HCT116 (cell line): ENCODE data around the gene SCN4A. TPM values are rescaled to one million over a fixed set of nuclear protein-coding genes. Genes with fewer than 3 reads are reported as not detected.
"Not testable (repeated sequence)": the region's sequence is repeated elsewhere in the genome, so short reads cannot be mapped to it uniquely, and the experiment has no call there.

ENCODE experiments used
- ATAC-seq: fragments of 200-7000 bp; cut with Tn5 transposase; 2 replicates; pipeline ENCODE4 v1.9.1; 2020; ENCODE audit warnings: mild to moderate bottlenecking, moderate library complexity
- BruUV-seq: library from RNA; stranded (reverse); fragments of 400-500 nt; replicated peaks from 2 replicates; lab custom pipeline; 2021; lab: Mats Ljungman, UMichigan
- CTCF ChIA-PET: fragments of 300-600 bp; sonication (Branson Sonifier 250); formaldehyde crosslinking; loops from one replicate; lab custom pipeline; 2021; ENCODE audit warnings: antibody characterized with exemption; lab: Charles Lee
- POLR2A ChIA-PET: fragments of 300-600, 350-600 bp; sonication (Branson Sonifier 250); formaldehyde crosslinking; loops from one replicate; lab custom pipeline; 2021; ENCODE audit warnings: antibody characterized with exemption; lab: Charles Lee
- RAD21 ChIA-PET, 2 experiments: fragments of 300-600 bp; sonication (Branson Sonifier 250); formaldehyde crosslinking; loops; one replicate each; lab custom pipeline; 2023; ENCODE audit warnings: low total read pairs in 2 of 2; ENCODE audit not compliant: uncharacterized antibody in 2 of 2, unreplicated experiment in 2 of 2, low non-redundant PET in 1 of 2; lab: Charles Lee
- DNase-seq: peaks from one replicate; pipeline ENCODE4 v3.0.0-alpha.2; 2010; ENCODE audit warnings: low read depth, low spot score
- H2AFZ ChIP-seq: fragments of 200-600 bp; shearing (Covaris generic), sonication (generic); 2 replicates; pipeline ENCODE4 v1.6.1; 2017; ENCODE audit warnings: low read depth, mixed run types, mixed read lengths, antibody characterized with exemption, low read length; ENCODE audit not compliant: poor library complexity, severe bottlenecking
- H3K27ac ChIP-seq: 2 replicates; pipeline ENCODE4 v1.5.1; 2012; ENCODE audit warnings: low read depth, low read length
- H3K27me3 ChIP-seq: fragments of 200-600 bp; sonication (generic); 2 replicates; pipeline ENCODE4 v1.6.1; 2016; ENCODE audit warnings: mixed run types, low read length, mixed read lengths; ENCODE audit not compliant: insufficient read depth
- H3K36me3 ChIP-seq, 2 experiments: fragments of 200-500 bp in 1 of 2; fragments of 200-600 bp in 1 of 2; sonication (Bioruptor generic) in 1 of 2; sonication (generic) in 1 of 2; 2 replicates each; pipeline versions ENCODE4 v1.5.1 to v1.6.1; 2014 to 2016; ENCODE audit warnings: low read length in 2 of 2, inconsistent platforms in 1 of 2, mixed read lengths in 1 of 2, mixed run types in 1 of 2; ENCODE audit not compliant: insufficient read depth in 2 of 2, control insufficient read depth in 1 of 2
- H3K4me1 ChIP-seq, 2 experiments: fragments of 200-600 bp in 1 of 2; sonication (generic) in 1 of 2; 2 replicates each; pipeline versions ENCODE4 v1.5.1 to v1.6.1; 2012 to 2017; ENCODE audit warnings: low read length in 2 of 2, inconsistent platforms in 1 of 2, mild to moderate bottlenecking in 1 of 2, mixed read lengths in 1 of 2, mixed run types in 1 of 2, moderate library complexity in 1 of 2; ENCODE audit not compliant: insufficient read depth in 2 of 2, control insufficient read depth in 1 of 2
- H3K4me2 ChIP-seq: fragments of 200-600 bp; sonication (generic); 2 replicates; pipeline ENCODE4 v1.6.1; 2017; ENCODE audit warnings: mixed run types, low read length, mixed read lengths
- H3K4me3 ChIP-seq, 2 experiments: fragments of 200-600 bp in 1 of 2; sonication (generic) in 1 of 2; replicated peaks in 1 of 2; 2 replicates each; pipeline ENCODE4 v1.5.1; 2011 to 2016; ENCODE audit warnings: low read length in 2 of 2, control low read depth in 1 of 2, low read depth in 1 of 2, mild to moderate bottlenecking in 1 of 2, mixed read lengths in 1 of 2, mixed run types in 1 of 2
- H3K79me2 ChIP-seq: fragments of 200-600 bp; sonication (generic); 2 replicates; pipeline ENCODE4 v1.6.1; 2017; ENCODE audit warnings: mild to moderate bottlenecking, mixed run types, low read length, moderate library complexity, mixed read lengths; ENCODE audit not compliant: insufficient read depth
- H3K9ac ChIP-seq: fragments of 200-600 bp; sonication (generic); 2 replicates; pipeline ENCODE4 v1.6.1; 2016; ENCODE audit warnings: low read length, mixed read lengths
- H3K9me2 ChIP-seq: fragments of 200-600 bp; sonication (generic), shearing (Covaris generic); 2 replicates; pipeline ENCODE4 v1.6.1; 2017; ENCODE audit warnings: mixed run types, mild to moderate bottlenecking, moderate library complexity; ENCODE audit not compliant: insufficient read depth
- H3K9me3 ChIP-seq, 2 experiments: fragments of 200-500 bp in 1 of 2; fragments of 200-600 bp in 1 of 2; sonication (Bioruptor generic) in 1 of 2; sonication (generic) in 1 of 2; 2 replicates each; pipeline ENCODE4 v1.6.1; 2014 to 2017; ENCODE audit warnings: low read length in 2 of 2, mixed read lengths in 2 of 2, inconsistent platforms in 1 of 2, low read depth in 1 of 2, mild to moderate bottlenecking in 1 of 2, mixed run types in 1 of 2, moderate library complexity in 1 of 2; ENCODE audit not compliant: control insufficient read depth in 1 of 2, insufficient read depth in 1 of 2
- H4K20me1 ChIP-seq: fragments of 200-600 bp; sonication (generic), shearing (Covaris generic); 2 replicates; pipeline ENCODE4 v1.6.1; 2017; ENCODE audit warnings: mixed run types, mild to moderate bottlenecking, moderate library complexity; ENCODE audit not compliant: insufficient read depth
- intact Hi-C: fragments of 100-400 bp; cut with micrococcal nuclease; formaldehyde crosslinking; loops from 2 replicates; pipeline ENCODE4 v1.10.0; 2022
- total RNA-seq: library from RNA; stranded (reverse); gene quantifications from one replicate; pipeline ENCODE4 v1.2.1, GENCODE V29; 2021; ENCODE audit not compliant: unreplicated experiment

SCN4A gene
- total RNA-seq, 1 experiment from 2014 or later: 2.7 TPM

DNA sequence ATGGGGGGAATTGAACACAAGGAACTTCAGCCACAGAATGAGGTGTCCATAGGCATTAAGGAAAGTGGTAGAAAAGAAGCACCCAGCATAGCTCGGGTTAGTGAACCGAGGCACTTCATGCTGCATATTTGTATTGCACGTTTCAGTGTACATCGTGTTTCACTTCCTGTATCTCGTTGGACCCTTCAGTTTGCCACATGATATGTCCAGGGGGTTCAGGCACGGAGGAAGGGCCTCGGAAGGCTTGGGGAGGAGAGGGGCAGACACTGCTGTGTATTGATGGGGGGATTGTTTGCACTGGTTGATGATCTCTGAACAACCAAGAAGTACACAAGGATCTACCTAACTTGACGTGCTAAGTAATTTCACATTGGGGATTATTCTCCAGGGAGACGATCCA lies 50.3 kb downstream of the SCN4A start:
- H3K27ac ChIP-seq, H3K9me2 ChIP-seq, intact Hi-C loops, RAD21 ChIA-PET, DNase-seq, H4K20me1 ChIP-seq, H3K9me3 ChIP-seq, H3K4me3 ChIP-seq, H3K36me3 ChIP-seq, H3K4me2 ChIP-seq, ATAC-seq, H3K4me1 ChIP-seq, H2AFZ ChIP-seq, H3K9ac ChIP-seq, H3K79me2 ChIP-seq, H3K27me3 ChIP-seq, BruUV-seq: not testable (repeated sequence)
- ChIA-PET POLR2A (interaction anchor here (1.0 kb wide), 1 partner anchor 28 kb away, joined by 6 read pairs; no protein-coding TSS in a partner anchor), CTCF (interaction anchor here (1.6 to 1.7 kb wide), 2 partner anchors 24 to 211 kb away, joined by 4 to 6 read pairs; no protein-coding TSS in a partner anchor)

DNA sequence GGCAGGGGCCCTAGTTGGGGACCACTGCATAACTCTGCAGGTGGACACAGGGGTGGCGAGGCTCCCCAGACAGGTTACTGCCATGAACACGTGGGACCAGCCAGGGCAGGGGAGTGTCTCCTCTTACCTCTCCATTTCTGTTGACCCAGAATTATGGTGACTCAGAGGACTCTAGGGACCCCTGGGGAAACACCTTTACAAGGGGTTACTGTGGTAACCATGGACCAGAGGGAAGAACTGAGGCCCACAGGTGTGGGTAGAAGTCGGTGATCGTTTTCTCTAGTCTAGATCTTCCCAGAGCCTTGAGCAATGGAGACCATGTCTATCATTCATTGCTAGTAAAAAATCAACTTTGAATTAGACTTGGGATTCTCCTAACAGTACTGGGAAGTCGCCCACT lies 51.9 kb downstream of the SCN4A start:
- H3K9me2 ChIP-seq, H3K4me1 ChIP-seq, H3K36me3 ChIP-seq, DNase-seq, H3K4me2 ChIP-seq, H3K27me3 ChIP-seq, H3K9me3 ChIP-seq, H3K9ac ChIP-seq, ATAC-seq, H3K79me2 ChIP-seq, BruUV-seq, POLR2A ChIA-PET, H3K27ac ChIP-seq, intact Hi-C loops, H3K4me3 ChIP-seq, H4K20me1 ChIP-seq, H2AFZ ChIP-seq: not testable (repeated sequence)
- ChIA-PET CTCF (interaction anchor here (1.6 to 3.9 kb wide), 5 partner anchors 9 to 212 kb away, joined by 4 to 90 read pairs (median 69); no protein-coding TSS in a partner anchor), RAD21 (interaction anchor here in 1 of 2 experiments (1.9 kb wide), 1 partner anchor 25 kb away, joined by 9 read pairs; no protein-coding TSS in a partner anchor)

- H3K36me3 ChIP-seq, H3K4me2 ChIP-seq, H3K9me2 ChIP-seq, H3K4me1 ChIP-seq, H3K4me3 ChIP-seq, DNase-seq, H3K27me3 ChIP-seq, H3K9me3 ChIP-seq, H3K79me2 ChIP-seq, H4K20me1 ChIP-seq, H2AFZ ChIP-seq, H3K27ac ChIP-seq, intact Hi-C loops, BruUV-seq, H3K9ac ChIP-seq, ATAC-seq: not testable (repeated sequence)
- ChIA-PET POLR2A (interaction anchor here (0.7 to 2.3 kb wide), 4 partner anchors 12 to 225 kb away, joined by 3 to 13 read pairs (median 3); partner anchors contain the start of gene CD79B), RAD21 (interaction anchor here (0.7 to 2.4 kb wide), 13 partner anchors 26 to 1053 kb away, joined by 3 to 20 read pairs (median 7); no protein-coding TSS in a partner anchor), CTCF (interaction anchor here (0.7 to 3.9 kb wide), 22 partner anchors 8 to 499 kb away, joined by 3 to 90 read pairs (median 4); partner anchors contain the start of genes CD79B, CSHL1 and ICAM2)
Measured at GRCh38 chr17:63920050-63920449, 52.7 kb downstream of the SCN4A start.
